AML-193 (cell line): ENCODE results near the gene RND2.
A peak's percentile ranks its signal among the peaks of the same experiment; 100 is the strongest.

Source experiments
- DNase-seq, 2 experiments: peaks; one replicate each; lab custom pipeline; 2025; lab: John Stamatoyannopoulos, UW

RND2 gene

DNA sequence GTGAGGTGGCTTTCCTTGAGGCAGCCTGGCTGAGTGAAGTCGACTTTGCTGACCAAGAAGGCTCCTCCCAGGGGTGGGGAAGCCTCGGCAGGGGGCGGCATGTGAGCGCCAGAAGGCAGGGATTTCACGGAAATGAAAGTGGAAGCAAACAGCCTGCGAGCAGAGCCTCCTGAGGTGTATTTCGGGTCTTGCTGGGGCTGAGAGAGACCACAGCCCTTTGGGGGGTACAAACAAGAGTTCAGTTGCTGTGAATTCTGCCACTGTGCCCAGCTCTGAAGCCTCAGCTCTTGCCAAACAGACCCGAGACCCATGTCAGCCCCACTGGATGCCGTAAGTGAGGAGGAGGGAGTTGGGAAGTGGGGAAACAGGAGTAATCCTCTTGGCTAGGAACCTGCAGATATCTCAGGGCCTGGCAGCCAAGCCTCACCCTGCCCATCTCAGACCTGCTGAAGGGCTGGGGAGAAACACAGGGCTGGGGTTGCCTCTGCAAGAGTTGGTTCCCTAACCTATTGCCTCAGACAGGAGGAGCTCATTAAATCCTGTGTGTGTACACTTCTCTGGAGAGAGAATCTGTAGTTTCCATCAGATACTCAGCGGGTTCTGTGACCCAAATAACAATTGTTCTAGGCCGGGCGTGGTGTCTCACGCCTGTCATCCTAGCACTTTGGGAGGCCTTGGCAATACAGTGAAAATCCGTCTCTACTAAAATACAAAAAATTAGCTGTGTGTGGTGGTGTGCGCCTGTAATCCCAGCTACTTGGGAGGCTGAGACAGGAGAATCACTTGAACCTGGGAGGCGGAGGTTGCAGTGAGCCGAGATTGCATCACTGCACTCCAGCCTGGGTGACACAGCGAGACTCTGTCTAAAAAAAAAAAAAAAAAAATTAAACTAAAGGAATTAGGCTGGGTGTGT lies 18.1 kb upstream of the RND2 start, which contains the start of gene IFI35:
IFI35 (plus strand) TSS at position 146 of the 913 bp plus-strand sequence; CDS start at position 310, 164 bp downstream.
- peak; percentile 91 for DNase-seq

DNA sequence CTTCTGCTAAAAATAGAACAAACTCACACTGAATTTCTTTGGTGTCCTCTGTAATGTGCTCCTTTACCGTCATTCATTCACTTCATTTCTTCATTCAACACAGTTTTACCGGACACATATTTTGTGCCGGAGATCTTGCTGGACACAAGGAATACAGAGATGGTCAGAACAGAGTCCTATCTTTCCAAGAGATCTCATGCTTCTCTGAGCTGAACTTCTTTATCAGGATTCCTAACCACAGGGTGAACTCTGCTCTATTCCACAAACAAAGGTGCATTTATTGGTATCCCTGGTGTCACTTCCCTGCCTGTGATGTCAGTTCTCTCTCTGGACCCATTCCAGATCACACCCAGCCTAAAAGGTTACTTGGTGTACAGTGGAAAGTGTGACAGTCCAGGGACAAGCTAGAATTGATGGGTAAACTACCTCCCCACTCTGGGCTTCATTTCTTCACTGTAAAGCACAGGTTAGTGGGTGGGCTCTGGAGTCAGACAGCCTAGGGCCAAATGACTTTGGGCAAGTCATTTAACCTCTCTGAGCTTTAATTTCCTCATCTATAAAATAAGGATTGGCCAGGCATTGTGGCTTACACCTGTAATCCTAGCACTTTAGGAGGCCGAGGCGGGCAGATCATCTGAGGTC lies 14.2 kb upstream of the RND2 start:
- no peak for DNase-seq

DNA sequence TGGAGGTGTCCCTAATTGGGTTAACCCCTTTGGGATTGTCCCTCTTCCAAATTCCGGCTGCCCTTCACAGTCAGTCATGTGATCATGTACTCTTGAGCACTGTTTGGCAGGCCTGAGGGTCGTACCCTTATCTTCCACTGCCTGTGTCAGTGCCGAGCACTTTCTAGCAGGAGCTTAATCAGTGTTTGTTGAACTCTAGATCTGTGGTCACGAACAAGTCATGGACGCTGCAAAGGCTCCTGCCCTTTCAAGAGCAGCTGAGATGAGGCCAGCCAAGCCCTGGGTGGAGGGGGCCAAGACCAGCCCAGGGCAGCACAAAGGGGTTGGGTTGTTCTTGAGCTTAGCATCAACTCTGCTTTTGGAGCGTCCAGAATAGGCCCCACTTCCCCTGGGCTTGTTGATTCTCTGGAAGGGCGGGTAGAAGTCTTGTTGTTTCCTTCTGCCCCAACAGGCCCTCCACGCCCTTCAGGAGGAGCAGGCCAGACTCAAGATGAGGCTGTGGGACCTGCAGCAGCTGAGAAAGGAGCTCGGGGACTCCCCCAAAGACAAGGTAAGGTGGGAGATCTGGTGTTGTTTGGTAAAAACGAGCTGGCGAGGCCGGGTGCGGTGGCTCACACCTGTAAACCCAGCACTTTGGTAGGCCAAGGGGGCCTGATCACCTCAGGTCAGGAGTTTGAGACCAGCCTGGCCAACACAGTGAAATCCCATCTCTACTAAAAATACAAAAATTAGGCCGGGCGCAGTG lies 13.1 kb upstream of the RND2 start:
- no peak for DNase-seq

DNA sequence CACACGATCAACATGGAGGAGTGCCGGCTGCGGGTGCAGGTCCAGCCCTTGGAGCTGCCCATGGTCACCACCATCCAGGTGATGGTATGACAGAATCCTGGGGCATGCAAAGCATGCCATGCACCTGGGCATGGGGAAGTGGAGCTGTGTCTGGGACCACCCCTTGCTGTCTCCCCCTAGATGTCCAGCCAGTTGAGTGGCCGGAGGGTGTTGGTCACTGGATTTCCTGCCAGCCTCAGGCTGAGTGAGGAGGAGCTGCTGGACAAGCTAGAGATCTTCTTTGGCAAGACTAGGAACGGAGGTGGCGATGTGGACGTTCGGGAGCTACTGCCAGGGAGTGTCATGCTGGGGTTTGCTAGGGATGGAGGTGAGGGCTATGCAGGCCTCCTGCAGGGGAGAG lies 11.7 kb upstream of the RND2 start:
- no peak for DNase-seq

DNA sequence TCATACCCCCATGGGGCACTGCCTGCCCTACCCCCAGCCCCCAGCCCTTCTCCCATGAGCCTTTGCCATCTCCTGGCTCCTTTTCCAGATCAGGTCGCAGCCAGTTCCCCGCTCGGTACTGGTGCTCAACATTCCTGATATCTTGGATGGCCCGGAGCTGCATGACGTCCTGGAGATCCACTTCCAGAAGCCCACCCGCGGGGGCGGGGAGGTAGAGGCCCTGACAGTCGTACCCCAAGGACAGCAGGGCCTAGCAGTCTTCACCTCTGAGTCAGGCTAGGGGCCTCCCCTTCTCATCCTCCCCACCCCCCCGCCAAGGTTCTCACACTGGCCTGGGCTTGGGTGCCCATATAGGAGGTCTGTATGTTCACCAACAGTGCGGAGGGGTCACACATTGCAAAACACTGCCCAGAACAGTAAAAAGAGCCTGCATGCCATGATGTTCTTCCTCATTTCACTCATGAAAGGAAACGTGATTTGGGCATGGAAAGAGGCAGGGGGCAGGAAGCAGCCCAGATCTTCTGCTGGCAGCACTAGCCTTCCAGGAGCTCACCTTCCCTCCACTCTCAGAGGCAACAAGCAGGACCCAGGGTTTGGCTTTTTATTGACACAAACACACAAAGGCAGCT lies 10.9 kb upstream of the RND2 start:
- peak; percentile 25 to 27 for DNase-seq

DNA sequence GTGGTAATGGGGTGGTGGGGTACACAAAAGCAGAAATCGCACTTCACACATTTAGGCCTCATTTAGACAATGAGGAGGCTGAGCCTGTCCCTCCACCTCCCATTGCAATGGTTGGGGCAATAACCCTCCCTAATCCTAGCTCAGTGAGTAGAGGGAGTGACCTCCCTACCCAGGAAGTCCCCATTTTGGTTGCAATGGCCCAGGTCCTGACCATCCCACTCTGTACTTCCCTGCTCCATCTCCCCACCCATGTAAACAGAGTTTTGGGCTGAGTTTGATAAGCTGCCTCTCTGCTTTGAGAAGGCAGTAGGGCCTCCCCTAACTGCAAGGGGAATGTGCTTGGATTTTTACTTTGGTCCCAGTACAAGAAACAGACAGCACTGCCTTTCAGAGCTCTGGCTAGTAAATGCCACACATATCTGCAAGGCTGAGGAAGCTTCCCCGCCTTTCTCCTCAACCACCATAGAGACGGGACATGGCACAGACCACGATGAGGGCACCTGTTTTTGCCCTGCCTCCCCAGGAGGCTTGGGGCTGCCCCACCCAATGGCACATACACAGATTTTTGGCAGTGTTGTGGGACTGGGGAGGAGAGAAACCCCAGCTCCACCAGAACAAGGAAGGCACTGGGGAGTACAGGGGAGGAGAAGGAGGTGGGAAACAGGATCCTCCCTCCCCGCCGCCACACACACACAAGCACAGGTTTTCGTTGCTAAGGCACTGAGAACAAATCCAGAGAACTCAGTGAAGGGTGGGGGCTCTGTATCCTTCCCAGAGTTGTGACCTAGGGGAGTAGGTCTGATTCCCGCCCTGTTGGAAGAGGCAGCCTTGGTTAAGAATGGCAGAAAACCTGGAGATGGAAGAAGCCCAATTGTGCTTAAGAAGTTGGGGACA lies 10.1 kb upstream of the RND2 start:
- no peak for DNase-seq

DNA sequence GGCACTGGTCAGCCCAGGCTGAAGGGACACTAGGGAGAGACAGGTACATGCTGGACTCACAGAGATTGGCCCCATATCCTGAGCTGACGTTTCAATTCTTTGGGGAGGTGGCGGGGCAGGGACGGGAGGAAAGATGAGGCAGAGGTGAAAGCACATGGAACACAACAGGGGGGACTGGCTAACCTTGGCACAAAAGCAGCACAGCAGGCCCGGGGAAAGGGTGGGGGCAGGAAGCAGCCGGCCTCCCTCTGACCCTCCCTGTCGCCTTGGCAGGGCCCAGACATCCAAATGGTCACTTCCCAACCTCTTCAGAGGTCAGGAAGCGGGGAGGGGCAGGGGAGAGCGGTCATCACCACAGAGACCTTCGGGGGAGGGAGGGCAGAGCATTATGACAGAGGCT lies 9.5 kb upstream of the RND2 start:
- DNase-seq, result no peak

DNA sequence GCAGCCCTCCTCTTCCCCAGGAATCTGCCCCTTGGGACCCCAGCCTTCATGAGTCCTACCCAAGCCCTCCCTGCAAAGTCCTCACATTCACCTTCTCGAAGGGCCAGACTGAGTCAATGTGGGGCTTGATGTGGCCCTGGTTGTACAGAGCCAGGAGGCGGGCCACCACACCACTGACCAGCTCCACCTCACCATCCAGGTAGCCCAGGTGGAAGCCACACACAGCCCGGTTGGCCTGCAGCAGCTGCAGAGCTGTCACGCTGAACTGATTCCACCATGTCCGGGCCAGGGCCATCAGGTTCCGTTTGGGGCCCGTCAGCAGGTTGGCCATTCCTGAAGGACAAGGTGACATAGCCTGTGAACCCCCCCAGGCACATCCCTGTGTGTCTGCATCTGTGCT lies 8.8 kb upstream of the RND2 start:
- DNase-seq, result no peak

DNA sequence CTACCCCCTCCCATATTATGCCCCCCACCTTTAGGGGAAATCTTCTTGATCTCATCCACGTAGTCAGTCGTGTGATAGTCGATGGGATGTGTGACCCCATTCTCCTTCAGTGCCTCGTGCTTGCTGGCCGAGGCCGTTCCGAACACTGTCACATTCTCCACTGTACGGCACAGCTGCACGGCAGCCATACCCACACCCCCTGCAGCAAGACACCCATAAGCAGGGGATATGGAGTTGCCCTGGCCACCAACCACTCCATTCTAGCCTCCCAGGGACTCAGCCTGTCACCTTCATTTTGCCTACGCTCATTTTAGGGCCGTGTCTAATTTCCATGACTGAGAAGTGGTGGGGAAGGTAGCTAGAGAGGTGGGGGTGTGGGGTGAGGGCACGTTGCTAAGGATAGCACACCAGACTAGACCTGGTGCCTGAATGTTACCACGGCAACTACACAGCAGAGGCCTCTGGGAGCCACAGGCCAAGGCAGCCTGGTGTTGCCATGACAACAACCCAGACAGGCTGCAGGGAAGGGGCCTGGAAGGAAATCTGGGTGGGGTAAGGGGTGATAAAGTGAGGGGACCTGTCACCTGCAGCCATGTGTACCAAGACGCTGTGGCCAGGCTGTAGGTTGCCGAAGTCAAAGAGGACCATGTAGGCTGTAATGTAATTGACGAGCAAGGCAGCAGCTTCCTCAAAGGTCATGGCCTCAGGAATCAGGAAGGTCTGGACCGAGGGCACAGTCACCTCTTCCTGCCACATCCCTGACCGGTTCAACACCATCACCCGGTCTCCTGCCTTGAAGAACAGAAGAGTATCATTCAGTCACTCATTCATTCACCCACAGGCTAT lies 6.8 kb upstream of the RND2 start:
- peak; percentile 76 to 77 for DNase-seq

DNA sequence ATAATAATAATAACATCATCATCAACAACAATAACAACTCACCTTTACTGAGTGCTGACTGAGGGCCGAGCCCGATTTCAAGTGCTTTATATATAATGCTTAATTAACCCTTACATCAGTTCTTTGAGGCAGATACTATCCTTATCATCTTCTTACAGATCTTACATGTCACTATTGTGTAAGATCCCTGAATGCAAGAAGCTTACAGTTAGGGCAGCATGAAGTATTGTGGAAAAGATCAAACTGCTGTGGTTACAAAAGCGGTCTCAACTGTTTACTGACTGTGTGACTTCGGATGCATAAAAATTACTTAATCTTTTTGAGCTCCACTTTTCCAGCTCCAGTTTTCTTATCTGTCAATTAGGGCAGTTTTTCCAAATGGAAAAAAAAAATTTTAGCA lies 6.1 kb upstream of the RND2 start:
- DNase-seq, result peak; percentile 97 to 98

DNA sequence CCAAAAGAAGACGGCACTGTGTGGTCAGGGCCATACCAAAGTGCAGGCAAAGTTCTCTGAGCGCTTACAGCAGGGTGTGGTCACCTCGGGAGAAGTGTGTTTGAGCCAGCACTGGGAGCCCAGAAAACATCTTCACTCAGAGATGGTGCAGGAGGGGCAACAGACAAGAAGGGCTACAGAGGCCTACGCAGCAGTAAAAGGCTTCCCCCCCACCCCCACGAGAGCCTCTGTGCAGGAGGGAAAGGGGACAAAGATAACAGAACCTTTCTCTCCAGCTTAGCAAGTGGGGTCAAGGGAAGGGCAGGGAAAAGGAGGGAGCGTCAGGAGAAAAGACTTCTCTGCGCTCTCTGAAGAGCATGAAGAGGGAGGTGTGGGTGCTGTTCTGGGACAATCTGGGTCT lies 5.6 kb upstream of the RND2 start:
- DNase-seq, result peak in 1 of 2 experiments; percentile 56

DNA sequence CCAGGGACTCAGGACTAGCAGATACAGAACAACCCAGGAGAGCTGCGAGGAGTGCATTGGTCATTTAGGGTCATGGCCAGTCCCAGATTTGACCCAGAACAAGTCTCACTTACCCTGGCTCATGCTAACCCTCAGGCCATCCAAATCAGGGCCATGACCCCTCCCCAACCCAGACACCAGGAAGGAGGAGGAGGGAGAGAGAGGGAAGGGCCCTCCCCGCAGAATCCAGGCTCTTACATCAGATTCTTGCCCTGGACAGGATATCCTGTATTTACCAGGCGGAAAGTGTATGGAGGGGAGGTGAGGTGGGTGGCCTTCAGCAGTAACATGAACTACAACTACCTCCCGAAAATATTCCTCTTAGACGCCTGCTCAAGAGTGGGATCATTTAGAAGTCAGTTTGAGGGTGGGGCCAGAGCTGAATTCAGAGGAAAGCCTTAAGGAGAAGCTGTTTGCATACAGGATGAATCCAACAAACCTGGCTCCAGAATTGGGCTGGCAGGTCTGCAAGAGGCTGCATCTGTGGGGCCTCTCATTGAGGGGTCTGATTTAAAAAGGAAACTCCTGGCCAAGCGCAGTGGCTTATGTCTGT lies 4.9 kb upstream of the RND2 start:
- DNase-seq, result peak; percentile 65 to 71

DNA sequence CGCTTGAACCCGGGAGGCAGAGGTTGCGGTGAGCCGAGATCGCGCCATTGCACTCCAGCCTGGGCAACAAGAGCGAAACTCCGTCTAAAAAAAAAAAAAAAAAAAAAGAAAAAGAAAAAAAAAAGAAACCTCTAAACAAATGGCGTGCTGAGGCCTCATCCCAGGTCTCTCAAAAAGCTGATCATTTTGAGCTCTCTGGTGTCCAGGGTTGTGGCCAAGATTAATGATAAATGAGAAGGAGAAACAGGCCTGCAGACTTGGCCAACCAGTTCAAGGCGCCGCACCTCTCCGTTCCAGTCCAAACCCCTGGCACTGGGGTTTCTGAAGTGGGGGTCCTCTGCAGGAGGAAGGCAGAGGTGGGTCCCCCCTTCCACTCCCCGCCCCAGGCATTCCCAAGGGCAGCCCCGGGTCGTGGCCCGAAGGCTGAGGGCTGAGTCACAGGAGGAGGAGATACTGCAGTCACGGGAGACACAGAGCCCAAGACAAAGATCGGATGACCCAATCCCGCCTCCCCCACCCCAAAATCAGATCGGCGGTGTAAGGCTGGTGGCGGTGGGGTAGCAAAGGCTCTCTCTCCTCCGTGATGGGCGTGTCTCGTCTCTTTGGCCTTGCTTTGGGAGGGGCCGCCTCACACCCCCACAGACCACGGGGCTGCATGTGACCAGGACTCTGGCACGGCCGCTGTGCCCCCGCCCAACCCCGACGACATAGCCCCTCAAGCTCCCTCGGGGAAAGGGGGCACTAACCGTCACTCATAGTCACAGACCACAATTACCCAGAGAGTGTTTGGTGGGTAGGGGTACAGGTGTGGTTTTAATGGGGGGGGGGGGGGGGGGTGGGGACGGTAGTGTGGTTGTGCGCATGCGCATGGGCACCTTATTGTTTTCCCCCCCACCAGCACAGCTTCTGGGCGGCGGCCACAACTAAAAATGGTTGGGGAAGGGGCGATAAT lies 4.0 kb upstream of the RND2 start:
- peak; percentile 65 to 72 for DNase-seq

DNA sequence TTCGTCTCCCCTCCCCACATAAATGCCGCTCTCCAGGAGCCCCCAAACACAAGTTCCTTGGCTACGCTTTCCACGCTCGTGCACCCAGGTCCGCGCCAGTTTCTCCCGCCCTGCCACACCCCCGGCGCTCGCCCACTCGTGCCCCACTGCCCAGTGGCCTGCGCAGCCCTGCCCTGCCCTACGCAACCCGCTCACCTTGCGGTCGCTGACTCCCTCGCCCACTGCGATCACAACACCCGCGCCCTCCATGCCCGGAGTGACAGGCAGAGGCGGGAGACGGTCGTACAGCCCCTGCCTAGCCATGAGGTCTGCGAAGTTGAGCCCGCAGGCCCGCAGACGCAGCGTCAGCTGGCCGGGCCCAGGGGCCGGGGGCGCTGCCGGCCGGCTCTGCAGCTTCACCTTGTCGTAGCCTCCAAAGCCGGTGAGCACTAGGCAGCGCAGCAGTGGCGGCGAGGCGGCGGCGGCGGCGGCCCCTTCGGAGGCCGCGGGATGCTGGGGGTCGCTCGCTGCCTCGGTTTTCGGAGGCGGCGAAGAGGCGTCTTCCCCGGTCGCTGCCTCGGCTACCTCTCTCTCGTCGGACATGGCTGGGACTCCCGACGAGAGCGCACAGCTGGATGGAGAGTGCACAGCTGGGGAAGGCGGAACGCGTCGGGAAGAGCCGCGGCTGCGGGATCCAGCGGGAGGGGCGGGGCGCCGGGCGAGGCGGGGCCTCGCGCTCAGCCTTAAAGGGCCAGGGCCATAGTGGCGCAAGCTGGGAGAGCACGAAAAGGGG lies 3.1 kb upstream of the RND2 start, which contains the start of gene VAT1:
VAT1 (minus strand) TSS at position 645 of the 772 bp plus-strand sequence; CDS start at position 582, 63 bp downstream.
- peak; percentile 74 to 78 for DNase-seq

DNA sequence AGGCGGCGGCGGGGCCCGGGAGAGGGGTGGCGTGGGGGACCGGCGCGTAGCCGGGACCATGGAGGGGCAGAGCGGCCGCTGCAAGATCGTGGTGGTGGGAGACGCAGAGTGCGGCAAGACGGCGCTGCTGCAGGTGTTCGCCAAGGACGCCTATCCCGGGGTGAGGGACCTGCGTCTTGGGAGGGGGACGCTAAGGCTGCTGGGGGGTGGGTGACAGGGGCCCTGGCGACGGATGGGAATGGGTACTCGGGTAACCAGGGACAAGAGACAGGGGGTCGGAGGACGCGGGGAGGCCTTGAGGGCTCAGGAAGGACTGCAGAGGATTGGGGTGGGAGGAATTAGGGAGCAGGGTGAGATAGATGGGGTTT lies 243 bp downstream of the RND2 start:
- no peak for DNase-seq

DNA sequence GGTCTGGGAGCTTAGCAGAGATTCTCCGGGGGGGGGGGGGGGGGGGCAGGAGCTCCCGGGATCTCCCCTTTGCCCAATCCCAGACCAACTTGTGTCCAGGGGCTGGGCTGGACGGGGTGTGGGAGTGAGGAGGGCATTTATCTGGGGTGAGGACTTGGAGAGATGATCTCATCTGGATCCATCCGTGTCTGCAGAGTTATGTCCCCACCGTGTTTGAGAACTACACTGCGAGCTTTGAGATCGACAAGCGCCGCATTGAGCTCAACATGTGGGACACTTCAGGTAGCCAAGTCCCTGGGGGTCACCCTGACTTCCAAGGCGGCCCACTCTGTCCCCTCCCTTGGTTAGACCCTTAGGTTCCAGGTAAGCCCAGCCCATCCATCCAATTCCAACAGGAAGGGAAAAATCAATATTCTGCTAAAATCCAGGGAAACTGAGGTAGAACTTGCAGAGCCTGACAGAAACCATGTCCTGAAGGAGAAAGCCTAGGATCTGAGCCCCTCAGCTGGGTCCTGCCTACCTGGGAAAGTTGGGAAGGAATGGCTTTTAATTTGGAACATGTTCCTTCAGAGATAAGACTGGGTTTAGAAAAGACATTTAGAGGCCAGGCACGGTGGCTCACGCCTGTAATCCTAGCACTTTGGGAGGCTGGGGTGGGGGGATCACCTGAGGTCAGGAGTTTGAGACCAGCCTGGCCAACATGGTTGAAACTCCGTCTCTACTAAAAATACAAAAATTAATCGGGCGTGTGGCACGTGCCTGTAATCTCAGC lies 921 bp downstream of the RND2 start:
- DNase-seq, result no peak

DNA sequence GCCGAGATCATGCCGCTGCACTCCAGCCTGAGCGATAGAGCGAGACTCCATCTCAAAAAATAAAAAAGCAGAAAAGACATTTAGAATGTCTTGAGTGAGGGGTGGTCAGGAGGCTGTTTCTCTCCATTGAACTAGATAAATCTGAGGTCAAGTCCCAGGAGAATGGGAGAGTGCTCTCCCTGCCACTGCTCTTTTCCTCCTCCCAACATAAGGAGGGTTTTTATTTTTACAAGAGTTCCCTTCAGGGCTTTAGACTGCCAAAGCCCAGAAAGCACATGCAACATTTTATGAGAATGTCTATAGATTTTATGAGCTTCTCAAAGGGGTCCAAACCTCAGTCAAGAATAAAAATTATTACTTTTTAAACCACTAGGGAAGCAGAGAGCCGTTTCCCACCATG lies 1.6 kb downstream of the RND2 start:
- DNase-seq, result no peak
